Activated T-cell treated with anti-CD3 and anti-CD28 coated beads, Interleukin-2, amount 50 U/mL, for 4 hours (primary cell): Measurements from ENCODE around the gene PER1. TPM values are rescaled to one million over a fixed set of nuclear protein-coding genes. Genes with fewer than 3 reads are reported as not detected.
"Not testable (repeated sequence)": the region's sequence is repeated elsewhere in the genome, so short reads cannot be mapped to it uniquely, and the experiment has no call there.

Source experiments
- ATAC-seq, 2 donors: fragments of 200-7000 bp; cut with Tn5 transposase; one replicate each; pipeline ENCODE4 v1.10.0; 2021
- DNase-seq: peaks from one replicate; pipeline ENCODE4 v3.0.0-alpha.2; 2020
- H3K27me3 Mint-ChIP-seq: one replicate; pipeline ENCODE4 v1.8.0; 2021; ENCODE audit warnings: low read depth, mixed read lengths
- H3K36me3 Mint-ChIP-seq: one replicate; pipeline ENCODE4 v1.8.0; 2022; ENCODE audit warnings: mixed read lengths; ENCODE audit not compliant: insufficient read depth
- H3K4me1 Mint-ChIP-seq: one replicate; pipeline ENCODE4 v1.8.0; 2021; ENCODE audit warnings: low read depth, mixed read lengths
- H3K4me3 Mint-ChIP-seq: one replicate; pipeline ENCODE4 v1.8.0; 2021; ENCODE audit warnings: mild to moderate bottlenecking, moderate library complexity, mixed read lengths
- H3K9me3 Mint-ChIP-seq: one replicate; pipeline ENCODE4 v1.8.0; 2021; ENCODE audit warnings: mixed read lengths
- total RNA-seq, 3 donors: library from RNA; stranded (reverse); gene quantifications; one replicate each; pipeline ENCODE4 v1.2.1, GENCODE V29; 2021

PER1 gene
- total RNA-seq, 3 donors from 2014 or later = 30.4 to 36.9 (median 36.7) TPM

- no peaks in the 10 kb centered on the region for H3K27me3 Mint-ChIP-seq
- no peak for DNase-seq
- no peaks in the 10 kb centered on the region for H3K36me3 Mint-ChIP-seq
- no peak for ATAC-seq
- no peaks in the 10 kb centered on the region for H3K9me3 Mint-ChIP-seq
- peak overlapping the region; percentile 89 for H3K4me3 Mint-ChIP-seq
- peaks cover 39% of the 10 kb centered on the region for H3K4me1 Mint-ChIP-seq
These were observed 25.0 kb upstream of the PER1 start for GRCh38 chr17:8176998-8177731.

GRCh38 chr17:8176197-8176940 lies 24.2 kb upstream of the PER1 start, which contains the start of gene TMEM107:
Gene TMEM107 (minus strand): TSS chr17:8176380. CDS start chr17:8176286, 94 bp downstream.
- H3K4me1 Mint-ChIP-seq = peaks cover 39% of the 10 kb centered on the region
- no peaks in the 10 kb centered on the region for H3K9me3 Mint-ChIP-seq
- H3K36me3 Mint-ChIP-seq = no peaks in the 10 kb centered on the region
- DNase-seq (peak; percentile 78), ATAC-seq (peak; percentile 53 to 60)
- H3K4me3 Mint-ChIP-seq = peak within 1 kb of the TSS; percentile 89
- no peaks in the 10 kb centered on the region for H3K27me3 Mint-ChIP-seq

GRCh38 chr17:8175795-8176196 lies 23.6 kb upstream of the PER1 start:
- ATAC-seq = no peak
- no peaks in the 10 kb centered on the region for H3K36me3 Mint-ChIP-seq

DNA sequence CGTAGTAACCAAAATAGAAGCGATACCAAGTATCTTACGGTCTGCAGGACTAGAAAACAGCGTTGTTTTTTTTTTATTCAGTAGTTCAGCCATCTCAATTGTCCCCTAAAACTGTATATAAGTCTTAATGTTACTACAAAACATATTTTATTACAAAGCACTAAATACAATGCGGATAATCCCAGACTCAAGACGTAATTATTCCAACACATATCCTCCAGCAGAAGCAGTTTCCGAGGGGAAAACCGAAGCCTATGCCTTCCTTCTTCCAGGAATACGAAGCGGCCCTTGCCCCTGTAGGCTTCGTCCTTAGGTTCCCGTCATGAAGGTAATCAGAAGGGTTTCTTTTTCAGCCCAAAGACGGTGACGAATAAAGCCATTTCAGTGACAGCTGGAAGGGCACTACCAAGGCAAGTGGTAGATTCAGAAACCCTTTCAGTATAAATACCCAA lies 21.7 kb upstream of the PER1 start:
- Mint-ChIP-seq H3K4me1 (peaks cover 39% of the 10 kb centered on the region), H3K4me3 (peak overlapping the region; percentile 82), H3K27me3 (no peaks in the 10 kb centered on the region), H3K36me3 (no peaks in the 10 kb centered on the region), H3K9me3 (no peaks in the 10 kb centered on the region)
- ATAC-seq (no peak), DNase-seq (no peak)

More at GRCh38 chr17:8175795-8176196, 23.6 kb upstream of the PER1 start:
- no peaks in the 10 kb centered on the region for H3K27me3 Mint-ChIP-seq
- peaks cover 39% of the 10 kb centered on the region for H3K4me1 Mint-ChIP-seq
- no peaks in the 10 kb centered on the region for H3K9me3 Mint-ChIP-seq
- H3K4me3 Mint-ChIP-seq = peak overlapping the region; percentile 89
- DNase-seq = no peak

DNA sequence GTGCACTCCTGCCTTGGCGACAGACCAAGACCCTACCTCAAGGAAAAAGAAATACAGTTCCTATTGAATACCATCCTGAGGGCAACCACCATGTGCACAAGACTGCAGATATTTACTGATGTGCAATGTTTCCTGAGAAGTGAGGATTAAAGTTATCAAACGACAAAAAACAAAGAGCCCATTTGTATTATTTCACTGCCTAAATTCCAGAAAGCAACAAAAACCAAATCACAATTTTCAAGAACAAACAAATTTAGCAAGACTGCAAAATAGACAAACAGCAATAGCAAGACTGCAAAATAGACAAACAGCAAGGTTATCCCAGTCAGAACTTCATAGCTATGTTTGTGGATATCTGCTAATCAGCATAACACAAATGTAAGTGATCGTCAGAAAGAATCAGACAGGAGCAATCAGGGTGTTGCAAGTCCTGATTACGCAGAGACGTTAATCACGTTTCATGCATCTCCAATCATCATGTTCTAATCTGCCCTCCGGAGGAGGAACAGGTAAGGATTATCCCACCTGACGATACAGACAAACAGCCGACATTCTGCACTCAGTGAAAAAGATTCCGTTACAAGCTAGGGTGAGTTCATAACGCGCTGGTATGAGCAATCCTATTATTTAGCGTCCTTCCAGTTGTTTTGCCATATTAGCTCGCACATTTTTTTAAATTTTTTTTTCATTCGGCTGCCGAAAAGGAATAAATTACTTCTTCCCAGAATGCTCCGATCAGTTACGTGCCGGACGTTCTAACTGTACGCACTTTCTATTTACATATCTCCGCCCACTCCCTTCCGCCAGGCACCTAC lies 21.1 kb upstream of the PER1 start:
- H3K4me3 Mint-ChIP-seq = peak overlapping the region; percentile 82
- DNase-seq (peak; percentile 64), ATAC-seq (peak; percentile 79 to 80)
- no peaks in the 10 kb centered on the region for H3K27me3 Mint-ChIP-seq
- H3K36me3 Mint-ChIP-seq = no peaks in the 10 kb centered on the region
- peaks cover 40% of the 10 kb centered on the region for H3K4me1 Mint-ChIP-seq
- H3K9me3 Mint-ChIP-seq = no peaks in the 10 kb centered on the region

DNA sequence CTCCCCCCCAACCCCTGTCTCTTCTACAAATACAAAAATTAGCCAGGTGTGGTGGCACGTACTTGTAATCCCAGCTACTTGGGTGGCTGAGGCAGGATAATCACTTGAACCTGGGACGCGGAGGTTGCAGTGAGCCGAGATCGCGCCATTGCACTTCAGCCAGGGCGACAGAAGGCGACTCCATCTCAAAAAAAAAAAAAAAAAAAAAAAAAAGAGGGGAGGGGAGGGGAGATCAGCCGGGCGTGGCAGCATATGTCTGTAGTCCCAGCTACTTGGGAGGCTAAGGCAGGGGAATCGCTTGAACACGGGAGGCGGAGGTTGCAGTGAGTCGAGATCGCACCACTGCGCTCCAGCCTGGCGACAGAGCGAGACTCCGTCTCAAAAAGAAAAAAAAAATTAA lies 18.0 kb upstream of the PER1 start:
- H3K4me3 Mint-ChIP-seq, DNase-seq, ATAC-seq, H3K36me3 Mint-ChIP-seq, H3K27me3 Mint-ChIP-seq, H3K9me3 Mint-ChIP-seq: not testable (repeated sequence)
- peaks cover 24% of the 10 kb centered on the region for H3K4me1 Mint-ChIP-seq

DNA sequence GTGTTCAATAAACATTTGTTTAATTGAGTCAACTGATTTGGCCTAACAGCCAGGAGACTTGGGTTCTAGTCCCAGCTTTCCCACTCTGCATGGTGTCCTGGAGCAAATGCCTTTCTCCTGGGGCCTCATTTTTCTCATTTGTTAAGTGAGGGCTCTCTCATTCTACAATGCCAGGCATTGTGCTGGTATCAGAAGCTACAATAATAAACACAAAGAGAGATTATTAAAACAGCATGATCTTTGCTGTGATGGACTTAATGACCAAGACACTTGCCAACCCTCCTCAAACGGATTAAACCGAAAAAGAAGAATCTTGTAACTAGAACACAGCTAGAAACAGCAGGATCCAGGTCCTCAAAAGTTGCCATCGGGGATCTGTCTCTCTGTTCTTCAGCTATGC lies 15.3 kb upstream of the PER1 start:
- H3K9me3 Mint-ChIP-seq = no peaks in the 10 kb centered on the region
- DNase-seq (no peak), ATAC-seq (no peak)
- H3K36me3 Mint-ChIP-seq = no peaks in the 10 kb centered on the region
- H3K4me3 Mint-ChIP-seq = no peak overlapping the region
- H3K27me3 Mint-ChIP-seq = no peaks in the 10 kb centered on the region
- peaks cover 26% of the 10 kb centered on the region for H3K4me1 Mint-ChIP-seq

- H3K27me3 Mint-ChIP-seq = no peaks in the 10 kb centered on the region
- H3K9me3 Mint-ChIP-seq = no peaks in the 10 kb centered on the region
- DNase-seq (no peak), ATAC-seq (no peak)
- H3K36me3 Mint-ChIP-seq = peaks cover 1% of the 10 kb centered on the region
- H3K4me3 Mint-ChIP-seq = no peak overlapping the region
- peaks cover 27% of the 10 kb centered on the region for H3K4me1 Mint-ChIP-seq
These were observed 14.5 kb upstream of the PER1 start for GRCh38 chr17:8166731-8167130.

- DNase-seq = no peak
- H3K36me3 Mint-ChIP-seq = peaks cover 16% of the 10 kb centered on the region
These were observed 12.6 kb upstream of the PER1 start for GRCh38 chr17:8164815-8165131.

GRCh38 chr17:8163978-8164814 lies 12.0 kb upstream of the PER1 start:
- Mint-ChIP-seq H3K4me1 (peaks cover 48% of the 10 kb centered on the region), H3K36me3 (peaks cover 16% of the 10 kb centered on the region), H3K27me3 (no peaks in the 10 kb centered on the region), H3K9me3 (no peaks in the 10 kb centered on the region), H3K4me3 (peak overlapping the region; percentile 83)
- ATAC-seq (peak; percentile 56 to 57), DNase-seq (peak; percentile 47)

More at GRCh38 chr17:8164815-8165131, 12.6 kb upstream of the PER1 start:
- Mint-ChIP-seq H3K4me1 (peaks cover 42% of the 10 kb centered on the region), H3K9me3 (no peaks in the 10 kb centered on the region), H3K27me3 (no peaks in the 10 kb centered on the region), H3K4me3 (peak overlapping the region; percentile 83)
- ATAC-seq = no peak

DNA sequence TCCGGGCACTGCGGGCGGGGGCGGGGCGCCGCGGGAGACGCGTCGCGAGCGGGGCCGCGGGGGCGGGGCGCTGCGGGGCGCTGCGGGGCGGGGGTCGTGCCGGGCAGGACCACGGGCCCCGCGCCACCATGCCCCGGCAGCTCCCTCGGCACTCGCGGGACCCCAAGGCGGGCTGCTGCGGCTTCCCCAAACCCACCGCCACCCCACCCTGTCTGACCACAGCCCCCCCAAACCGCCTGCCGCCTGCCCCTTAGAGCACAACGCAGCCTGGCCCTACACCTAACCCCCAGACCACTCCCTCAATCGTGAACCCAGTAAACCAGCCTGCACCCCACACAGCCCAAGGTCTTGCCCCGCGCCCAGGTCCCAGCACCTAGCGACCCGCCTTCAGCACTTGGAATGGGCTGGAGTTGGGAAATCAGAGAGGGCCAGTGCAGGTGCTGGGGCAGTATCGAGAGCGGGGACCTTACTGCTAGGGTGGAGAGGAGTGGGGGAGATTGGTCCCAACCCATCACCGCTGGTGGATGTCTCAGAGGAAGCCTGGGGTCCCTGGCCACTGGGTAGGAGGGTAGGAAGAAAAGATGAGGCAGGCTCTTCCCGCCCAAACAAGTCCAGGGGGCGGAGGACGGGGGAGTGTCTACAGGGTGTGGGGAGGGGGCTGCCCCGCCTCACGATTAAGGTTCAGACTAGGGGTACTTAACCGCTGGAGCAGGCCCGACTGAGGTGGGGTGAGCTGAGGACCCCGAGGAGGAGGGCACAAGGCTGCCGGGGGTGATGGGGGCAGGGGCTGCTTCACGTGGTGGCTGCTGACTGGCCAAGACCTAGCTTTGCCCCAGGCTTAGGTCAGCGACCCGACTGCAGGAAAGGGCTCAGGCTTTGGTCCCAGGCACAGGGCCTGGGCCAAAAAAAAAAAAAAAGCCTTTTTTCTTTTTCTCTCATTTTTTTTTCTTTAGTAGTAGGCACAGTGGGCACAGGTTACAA lies 11.1 kb upstream of the PER1 start:
- no peak for DNase-seq

DNA sequence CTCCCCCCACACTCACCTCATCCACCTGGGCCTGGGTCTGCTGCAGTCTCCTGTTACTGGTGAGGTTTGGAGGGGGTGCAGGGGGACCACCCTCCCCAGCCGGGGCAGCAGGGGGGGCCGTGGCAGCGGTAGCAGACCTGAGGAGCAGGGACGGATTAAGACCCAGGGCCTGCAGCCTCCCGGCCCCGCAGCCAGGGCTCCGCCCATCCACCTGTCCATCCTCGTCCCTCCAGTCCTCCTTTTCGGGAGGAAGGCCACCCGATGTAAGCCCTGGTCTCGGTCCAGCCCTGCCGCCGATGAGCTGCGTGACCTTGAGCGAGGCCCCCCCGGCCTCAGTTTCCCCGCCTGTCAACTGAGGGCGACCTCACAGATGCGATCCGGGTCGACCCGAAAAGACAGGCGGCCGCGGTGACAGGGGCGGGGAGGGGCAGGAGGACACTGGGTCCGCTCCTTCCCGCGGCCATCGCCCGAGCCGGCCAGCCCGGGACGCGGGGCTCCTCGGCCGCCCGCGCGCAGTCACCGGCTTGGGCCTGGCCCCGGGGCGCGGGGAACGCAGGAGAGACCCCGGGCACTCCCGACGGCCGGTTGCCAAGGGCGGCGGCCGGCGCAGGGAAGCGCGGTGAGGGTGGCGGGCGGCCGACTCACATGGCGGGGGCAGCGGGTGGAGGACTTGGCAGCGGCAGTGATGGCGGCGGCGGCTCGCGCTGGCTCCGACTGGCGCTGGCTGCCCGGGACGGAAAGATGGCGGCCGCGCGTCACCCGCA lies 10.2 kb upstream of the PER1 start, which contains the start of gene VAMP2:
Gene VAMP2, minus strand, starts transcription at position 716 of the 764 bp plus-strand sequence. Its CDS starts 69 bp downstream, at position 647.
- Mint-ChIP-seq H3K4me3 (peak within 1 kb of the TSS; percentile 88), H3K4me1 (peaks cover 56% of the 10 kb centered on the region), H3K36me3 (peaks cover 21% of the 10 kb centered on the region), H3K27me3 (no peaks in the 10 kb centered on the region), H3K9me3 (no peaks in the 10 kb centered on the region)
- DNase-seq (peak; percentile 77), ATAC-seq (peak; percentile 70 to 74)

More for the DNA sequence above, 11.1 kb upstream of the PER1 start:
- no peaks in the 10 kb centered on the region for H3K9me3 Mint-ChIP-seq
- H3K27me3 Mint-ChIP-seq = no peaks in the 10 kb centered on the region
- H3K4me1 Mint-ChIP-seq = peaks cover 55% of the 10 kb centered on the region
- peaks cover 21% of the 10 kb centered on the region for H3K36me3 Mint-ChIP-seq
- H3K4me3 Mint-ChIP-seq = peak overlapping the region; percentile 83
- ATAC-seq = peak; percentile 10 to 14
